H1 (cell line): ENCODE data around the gene SUCLG2. TPM values are rescaled to one million over a fixed set of nuclear protein-coding genes. Genes with fewer than 3 reads are reported as not detected.
A peak's percentile ranks its signal among the peaks of the same experiment; 100 is the strongest.

Experiments
- CTCF ChIA-PET: fragments of 300-600 bp; sonication (Branson Sonifier 250); formaldehyde crosslinking; loops from one replicate; lab custom pipeline; 2021; ENCODE audit not compliant: partially characterized antibody; lab: Charles Lee
- POLR2A ChIA-PET: fragments of 300-600 bp; sonication (Branson Sonifier 250); formaldehyde crosslinking; loops from one replicate; lab custom pipeline; 2021; ENCODE audit warnings: inconsistent platforms; ENCODE audit not compliant: partially characterized antibody; lab: Charles Lee
- DNase-seq, 2 experiments: peaks; one replicate each; pipeline versions ENCODE4 v3.0.0 to v3.0.0-alpha.2; 2010 to 2022; ENCODE audit warnings: low spot score in 2 of 2, low read depth in 1 of 2, mixed read lengths in 1 of 2
- FAIRE-seq: peaks from 2 replicates; lab custom pipeline; 2011; peaks lifted over from hg19 to GRCh38; lab: Jason Lieb, UNC
- H2AFZ ChIP-seq: 2 replicates; pipeline ENCODE4 v1.8.1; 2012; ENCODE audit warnings: low read length, inconsistent platforms
- H2AK5ac ChIP-seq: 2 replicates; pipeline ENCODE4 v1.6.1; 2013; ENCODE audit warnings: low read depth, low read length
- H2BK120ac ChIP-seq: replicated peaks from 2 replicates; pipeline ENCODE3; 2013; ENCODE audit warnings: low read depth, low read length, inconsistent platforms
- H2BK12ac ChIP-seq: 2 replicates; pipeline ENCODE4 v1.6.1; 2013; ENCODE audit warnings: low read depth, low read length
- H2BK15ac ChIP-seq: 2 replicates; pipeline ENCODE4 v1.6.1; 2013; ENCODE audit warnings: low read length
- H2BK20ac ChIP-seq: 2 replicates; pipeline ENCODE4 v1.6.1; 2013; ENCODE audit warnings: low read length
- H2BK5ac ChIP-seq: 2 replicates; pipeline ENCODE4 v1.6.1; 2013; ENCODE audit warnings: low read depth, low read length
- H3K14ac ChIP-seq: 2 replicates; pipeline ENCODE4 v1.6.1; 2013; ENCODE audit warnings: inconsistent platforms; ENCODE audit not compliant: insufficient read length
- H3K18ac ChIP-seq: 2 replicates; pipeline ENCODE4 v1.6.1; 2013; ENCODE audit warnings: low read length; ENCODE audit errors: extremely low read depth
- H3K23ac ChIP-seq: 2 replicates; pipeline ENCODE4 v1.6.1; 2013; ENCODE audit warnings: inconsistent platforms; ENCODE audit not compliant: insufficient read length
- H3K23me2 ChIP-seq: 2 replicates; pipeline ENCODE4 v1.6.1; 2013; ENCODE audit warnings: low read depth, low read length
- H3K27ac ChIP-seq: 2 replicates; pipeline ENCODE4 v1.6.1; 2011; ENCODE audit warnings: low read depth, low read length, inconsistent platforms
- H3K27me3 ChIP-seq, 4 experiments: replicated peaks in 1 of 4; 1 replicate in 1 of 4; 2 replicates in 3 of 4; pipeline versions ENCODE4 v1.6.1 to v1.8.1; 2011 to 2013; ENCODE audit warnings: low read length in 3 of 4, mild to moderate bottlenecking in 3 of 4, inconsistent platforms in 2 of 4, mixed read lengths in 2 of 4, moderate library complexity in 1 of 4; ENCODE audit not compliant: control insufficient read depth in 3 of 4, insufficient read depth in 3 of 4; ENCODE audit errors: extremely low read depth in 1 of 4
- H3K36me3 ChIP-seq, 4 experiments: 2 replicates each; pipeline versions ENCODE4 v1.6.1 to v1.8.1; 2011 to 2013; ENCODE audit warnings: mild to moderate bottlenecking in 4 of 4, low read length in 3 of 4, moderate library complexity in 2 of 4, control low read depth in 1 of 4, inconsistent platforms in 1 of 4; ENCODE audit not compliant: insufficient read depth in 4 of 4, control insufficient read depth in 2 of 4
- H3K4ac ChIP-seq: replicated peaks from 2 replicates; pipeline ENCODE3; 2013; ENCODE audit warnings: low read length, low read depth, mixed read lengths, inconsistent platforms; ENCODE audit not compliant: insufficient read length
- H3K4me1 ChIP-seq, 4 experiments: replicated peaks in 1 of 4; 1 replicate in 1 of 4; 2 replicates in 3 of 4; pipeline versions ENCODE4 v1.6.1 to v1.8.1; 2011 to 2013; ENCODE audit warnings: low read length in 3 of 4, inconsistent platforms in 2 of 4, mixed read lengths in 1 of 4; ENCODE audit not compliant: insufficient read depth in 4 of 4, control insufficient read depth in 3 of 4
- H3K4me2 ChIP-seq, 2 experiments: 2 replicates each; pipeline versions ENCODE4 v1.6.1 to v1.8.1; 2011 to 2013; ENCODE audit warnings: low read depth in 2 of 2, low read length in 2 of 2, control low read depth in 1 of 2, inconsistent platforms in 1 of 2, mild to moderate bottlenecking in 1 of 2; ENCODE audit not compliant: insufficient read depth in 1 of 2
- H3K4me3 ChIP-seq, 4 experiments: fragments of 200-600, 300-600 bp in 1 of 4; sonication (generic), shearing (Covaris generic), sonication (Bioruptor Twin) in 1 of 4; 2 replicates each; pipeline versions ENCODE4 v1.5.1 to v1.8.1; 2011 to 2016; ENCODE audit warnings: low read length in 4 of 4, low read depth in 3 of 4, control low read depth in 2 of 4, inconsistent platforms in 2 of 4, mild to moderate bottlenecking in 2 of 4, mixed read lengths in 1 of 4, moderate library complexity in 1 of 4; ENCODE audit not compliant: insufficient read depth in 2 of 4; ENCODE audit errors: extremely low read depth in 1 of 4
- H3K56ac ChIP-seq: replicated peaks from 2 replicates; pipeline ENCODE3; 2013; ENCODE audit warnings: low read depth, mild to moderate bottlenecking, mixed read lengths, low read length, inconsistent platforms; ENCODE audit not compliant: insufficient read length
- H3K79me1 ChIP-seq: 2 replicates; pipeline ENCODE4 v1.6.1; 2013; ENCODE audit warnings: low read depth, low read length, control low read depth
- H3K79me2 ChIP-seq, 2 experiments: 2 replicates each; pipeline versions ENCODE4 v1.6.1 to v1.8.1; 2012 to 2013; ENCODE audit warnings: low read length in 2 of 2, mild to moderate bottlenecking in 2 of 2, inconsistent platforms in 1 of 2; ENCODE audit not compliant: insufficient read depth in 2 of 2, control insufficient read depth in 1 of 2
- H3K9ac ChIP-seq, 4 experiments: replicated peaks in 1 of 4; 1 replicate in 1 of 4; 2 replicates in 3 of 4; pipeline versions ENCODE4 v1.6.1 to v1.8.1; 2011 to 2013; ENCODE audit warnings: low read depth in 3 of 4, low read length in 3 of 4, control low read depth in 2 of 4, mild to moderate bottlenecking in 2 of 4, moderate library complexity in 2 of 4, inconsistent platforms in 1 of 4; ENCODE audit errors: extremely low read depth in 1 of 4
- H3K9me3 ChIP-seq, 2 experiments: 2 replicates each; pipeline versions ENCODE4 v1.6.1 to v1.8.1; 2012 to 2013; ENCODE audit warnings: mild to moderate bottlenecking in 2 of 2, moderate library complexity in 2 of 2, control low read depth in 1 of 2, inconsistent platforms in 1 of 2, low read depth in 1 of 2, low read length in 1 of 2, mixed read lengths in 1 of 2; ENCODE audit not compliant: insufficient read depth in 2 of 2
- H4K20me1 ChIP-seq, 2 experiments: replicated peaks in 1 of 2; 2 replicates each; pipeline versions ENCODE3 to v1.8.1; 2011 to 2013; ENCODE audit warnings: inconsistent platforms in 2 of 2, low read length in 2 of 2, mild to moderate bottlenecking in 1 of 2; ENCODE audit not compliant: insufficient read depth in 2 of 2, control insufficient read depth in 1 of 2
- H4K5ac ChIP-seq: 2 replicates; pipeline ENCODE4 v1.6.1; 2013; ENCODE audit warnings: low read length, low read depth, mixed read lengths, inconsistent platforms; ENCODE audit not compliant: insufficient read length
- H4K8ac ChIP-seq: 2 replicates; pipeline ENCODE4 v1.8.0; 2013; ENCODE audit warnings: mild to moderate bottlenecking, moderate library complexity, low read length, inconsistent platforms; ENCODE audit not compliant: insufficient read depth; ENCODE audit errors: extremely low read depth
- H4K91ac ChIP-seq: replicated peaks from 2 replicates; pipeline ENCODE3; 2013; ENCODE audit warnings: low read length, mixed read lengths, inconsistent platforms; ENCODE audit not compliant: insufficient read length
- RAD21 ChIP-seq, 2 experiments: IDR thresholded peaks in 1 of 2; conservative IDR thresholded peaks in 1 of 2; 2 replicates each; pipeline ENCODE4 v1.6.1; 2011; ENCODE audit warnings: low read depth in 2 of 2, low read length in 2 of 2, improper control_type of control experiment in 1 of 2, inconsistent platforms in 1 of 2, mild to moderate bottlenecking in 1 of 2, moderate library complexity in 1 of 2
- YY1 ChIP-seq: IDR thresholded peaks from 2 replicates; pipeline ENCODE4 v1.6.1; 2011; ENCODE audit warnings: low read depth, mild to moderate bottlenecking, low read length
- WGBS, 2 experiments: shearing (Covaris generic) in 1 of 2; methylation state at CpG; one replicate each; pipeline versions ENCODE4 v1.1.6 to v1.1.7; 2013 to 2015; ENCODE audit warnings: low lambda C conversion rate in 2 of 2, mixed read lengths in 2 of 2, inconsistent platforms in 1 of 2, low coverage in 1 of 2, missing lambda C conversion rate in 1 of 2; ENCODE audit not compliant: insufficient replicate concordance in 2 of 2, insufficient coverage in 1 of 2, insufficient read length in 1 of 2; ENCODE audit errors: extremely low coverage in 1 of 2, missing lambda C conversion rate in 1 of 2; 5-methylcytosine and 5-hydroxymethylcytosine counted together
- polyA plus RNA-seq, 7 experiments: library from polyadenylated mRNA; depleted of rRNA in 3 of 7; stranded (reverse) in 5 of 7; unstranded in 2 of 7; fragments of >200 nt in 5 of 7; fragments of 200-250 nt in 2 of 7; gene quantifications; 1 replicate in 5 of 7; 2 replicates in 1 of 7; 4 replicates in 1 of 7; pipeline versions ENCODE4 v1.2.1 to v1.2.3, GENCODE V29; 2011 to 2013; ENCODE audit warnings: missing spikeins in 2 of 7, mixed read lengths in 2 of 7
- total RNA-seq: library from RNA; stranded (reverse); fragmentation: NEBNext Ultra II Directional; extraction: Animal tissue kit (Norgen Biotek cat#: 25700); gene quantifications from 2 replicates; pipeline ENCODE4 v1.2.1, GENCODE V29; 2021
- TF ChIP-seq, protein P1 (sequence below), 3 experiments: IDR thresholded peaks; 1 replicate in 2 of 3; 2 replicates in 1 of 3; pipeline versions ENCODE4 v1.5.1 to v1.6.1; 2011; ENCODE audit warnings: low read length in 3 of 3, mild to moderate bottlenecking in 3 of 3, inconsistent platforms in 2 of 3, low read depth in 1 of 3, moderate library complexity in 1 of 3; ENCODE audit not compliant: insufficient read depth in 1 of 3; ENCODE audit errors: control extremely low read depth in 1 of 3

SUCLG2 gene
- total and polyA plus RNA-seq, 2 of the 8 experiments (the other 6 are each of a cell fraction or from before 2014, with no cell fraction given): 12.9 to 46.2 TPM

DNA sequence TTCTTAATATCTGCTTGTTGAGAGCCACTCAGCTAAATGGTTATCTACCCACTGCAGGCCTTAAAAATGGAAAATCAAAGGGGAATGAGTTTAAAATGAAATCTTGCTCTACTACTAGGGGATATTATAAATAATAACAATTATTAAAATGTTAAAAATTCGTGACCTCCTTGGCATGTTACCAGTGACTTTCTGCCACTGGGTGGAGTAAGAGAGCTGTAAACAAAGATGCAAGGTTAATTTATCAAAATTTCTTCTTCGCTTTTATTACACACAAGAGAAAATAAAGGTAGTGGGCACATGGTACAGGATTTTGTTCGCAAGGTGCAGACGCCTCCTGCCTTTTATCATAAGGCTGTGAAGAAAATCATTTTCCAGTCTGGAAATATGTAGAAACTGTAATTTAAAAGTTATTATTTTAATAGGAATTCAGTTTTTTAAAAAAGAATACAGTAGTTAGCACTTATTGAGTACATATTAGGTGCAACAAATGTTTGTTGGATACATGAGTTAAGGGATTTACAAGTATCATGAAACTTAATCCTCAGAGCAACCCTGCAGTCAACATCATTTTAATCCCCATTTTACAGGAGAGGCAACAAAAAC, 272.6 kb downstream of the SUCLG2 start:
- Histone ChIP-seq H4K91ac (no peak overlapping the region), H2BK5ac (no peak overlapping the region), H3K4me2 (no peak overlapping the region), H2BK15ac (no peak overlapping the region), H3K4me3 (no peak overlapping the region), H2AK5ac (no peak overlapping the region), H3K36me3 (no peaks in the 10 kb centered on the region), H4K20me1 (no peaks in the 10 kb centered on the region), H3K4ac (no peak overlapping the region), H3K9ac (no peak overlapping the region), H3K9me3 (no peaks in the 10 kb centered on the region), H2BK120ac (no peak overlapping the region), H2BK20ac (no peak overlapping the region), H4K5ac (no peak overlapping the region), H3K27me3 (no peaks in the 10 kb centered on the region)
- no peak for FAIRE-seq
- POLR2A ChIA-PET: no interaction called here
- CTCF ChIA-PET: interaction anchor here (0.6 to 9.0 kb wide), 24 partner anchors 9 to 1512 kb away, joined by 3 to 66 read pairs (median 4); no protein-coding TSS in a partner anchor
- TF ChIP-seq YY1 (no peak), RAD21 (IDR thresholded peaks at IDR 0.05 in 1 of 2, conservative IDR thresholded peaks at IDR 0.05 in 1 of 2; ENCODE audit: low read depth in 2 of 2, low read length in 2 of 2) (peak; percentile 68 to 72)
- TF ChIP-seq, protein P1, sequence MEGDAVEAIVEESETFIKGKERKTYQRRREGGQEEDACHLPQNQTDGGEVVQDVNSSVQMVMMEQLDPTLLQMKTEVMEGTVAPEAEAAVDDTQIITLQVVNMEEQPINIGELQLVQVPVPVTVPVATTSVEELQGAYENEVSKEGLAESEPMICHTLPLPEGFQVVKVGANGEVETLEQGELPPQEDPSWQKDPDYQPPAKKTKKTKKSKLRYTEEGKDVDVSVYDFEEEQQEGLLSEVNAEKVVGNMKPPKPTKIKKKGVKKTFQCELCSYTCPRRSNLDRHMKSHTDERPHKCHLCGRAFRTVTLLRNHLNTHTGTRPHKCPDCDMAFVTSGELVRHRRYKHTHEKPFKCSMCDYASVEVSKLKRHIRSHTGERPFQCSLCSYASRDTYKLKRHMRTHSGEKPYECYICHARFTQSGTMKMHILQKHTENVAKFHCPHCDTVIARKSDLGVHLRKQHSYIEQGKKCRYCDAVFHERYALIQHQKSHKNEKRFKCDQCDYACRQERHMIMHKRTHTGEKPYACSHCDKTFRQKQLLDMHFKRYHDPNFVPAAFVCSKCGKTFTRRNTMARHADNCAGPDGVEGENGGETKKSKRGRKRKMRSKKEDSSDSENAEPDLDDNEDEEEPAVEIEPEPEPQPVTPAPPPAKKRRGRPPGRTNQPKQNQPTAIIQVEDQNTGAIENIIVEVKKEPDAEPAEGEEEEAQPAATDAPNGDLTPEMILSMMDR (IDR thresholded peaks at IDR 0.05; ENCODE audit: control extremely low read depth in 1 of 3, insufficient read depth in 1 of 3, low read depth in 1 of 3, low read length in 3 of 3): peak in 2 of 3 experiments; percentile 46 to 47; a peak in 3 of 4 replicates
- TF ChIP-seq, all 59 proteins: peak for 2
- no peak overlapping the region for H3K18ac ChIP-seq
- H3K23ac ChIP-seq: no peak overlapping the region
- H2AFZ ChIP-seq: no peak overlapping the region
- no peak overlapping the region for H4K8ac ChIP-seq
- H3K4me1 ChIP-seq: peaks cover 0 to 8% (median 4%) of the 10 kb centered on the region in 4 experiments; a peak in 2 of 7 replicates
- no peaks in the 10 kb centered on the region for H3K23me2 ChIP-seq
- DNase-seq: no peak
- 64% methylated on average over 4 of the region's 4 CpGs; no CpG with 5 or more reads in 1 of the 2 experiments for WGBS, 2 experiments
- no peaks in the 10 kb centered on the region; the same call in 1 of the 2 replicates for H3K79me1 ChIP-seq
- no peak overlapping the region for H3K27ac ChIP-seq
- no peaks in the 10 kb centered on the region for H3K79me2 ChIP-seq
- H3K56ac ChIP-seq: no peak overlapping the region
- H2BK12ac ChIP-seq: no peak overlapping the region
- H3K14ac ChIP-seq: no peak overlapping the region
